ENCODE data around the gene CBLC. TPM values are rescaled to one million over a fixed set of nuclear protein-coding genes. Genes with fewer than 3 reads are reported as not detected.
A peak's percentile ranks its signal among the peaks of the same experiment; 100 is the strongest.

Gene CBLC
- total and polyA plus RNA-seq, 2 donors (not counting 1 experiment from before 2014, with no cell fraction given), result not detected

DNA sequence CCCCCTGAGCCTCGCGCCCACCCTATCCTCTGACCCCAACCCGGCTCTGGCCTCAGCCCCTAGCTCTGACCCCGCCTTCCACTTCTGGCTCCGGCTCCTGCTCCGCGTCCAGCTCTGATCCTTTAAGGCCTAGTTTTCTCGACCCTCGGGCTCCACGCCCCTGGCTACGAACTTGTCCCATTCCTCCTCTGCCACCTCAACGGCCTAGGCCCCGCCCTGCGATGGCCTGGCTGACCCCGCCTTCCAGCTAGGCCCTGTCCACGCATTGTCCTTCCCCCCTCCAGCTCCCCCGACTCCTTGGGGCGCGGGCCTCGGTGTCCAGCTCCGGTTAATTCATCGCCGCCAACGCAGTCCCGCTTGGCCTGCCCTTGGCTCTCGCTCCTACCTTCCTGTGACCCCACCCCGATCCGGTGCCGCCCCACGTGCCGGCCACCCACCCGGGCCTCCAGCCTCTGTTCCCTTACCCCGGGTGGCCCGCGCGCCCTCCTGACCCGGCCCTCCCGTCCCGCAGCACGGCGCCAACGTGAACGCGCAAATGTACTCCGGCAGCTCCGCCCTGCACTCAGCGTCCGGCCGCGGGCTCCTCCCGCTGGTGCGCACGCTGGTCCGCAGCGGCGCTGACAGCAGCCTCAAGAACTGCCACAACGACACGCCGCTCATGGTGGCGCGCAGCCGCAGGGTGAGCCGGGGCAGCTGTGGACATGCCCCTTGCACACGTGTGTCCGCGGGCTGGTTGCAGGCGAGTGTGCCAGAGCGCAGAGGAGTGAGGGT is 19.8 kb upstream of the CBLC start:
- Histone ChIP-seq H3K9me3 (ENCODE audit: control extremely low read depth in 1 of 3, control insufficient read depth in 2 of 3, insufficient read depth in 1 of 3, low read length in 2 of 3) (no peaks in the 10 kb centered on the region), H3K9ac (ENCODE audit: low read length) (no peak overlapping the region), H3K36me3 (replicated peaks in 1 of 2; ENCODE audit: control extremely low read depth in 1 of 2, control insufficient read depth in 1 of 2, extremely low read depth in 1 of 2, insufficient read depth in 2 of 2, low read length in 1 of 2) (peaks cover 2 to 22% of the 10 kb centered on the region in 2 experiments), H3K4me1 (ENCODE audit: control insufficient read depth in 2 of 2, insufficient read depth in 2 of 2, low read length in 2 of 2) (peaks cover 17 to 27% of the 10 kb centered on the region in 2 donors), H3K4me3 (ENCODE audit: control extremely low read depth in 1 of 5, extremely low read depth in 1 of 5, insufficient read depth in 1 of 5, low read depth in 2 of 5, low read length in 4 of 5) (no peak overlapping the region), H3K27ac (ENCODE audit: low read length in 2 of 2) (no peak overlapping the region), H4K20me1 (ENCODE audit: control insufficient read depth, insufficient read depth, low read length, poor library complexity, severe bottlenecking) (peaks cover 8% of the 10 kb centered on the region), H3K27me3 (replicated peaks in 1 of 4; ENCODE audit: control extremely low read depth in 1 of 4, control insufficient read depth in 3 of 4, insufficient read depth in 4 of 4, low read length in 3 of 4) (no peaks in the 10 kb centered on the region), H3K79me2 (ENCODE audit: control insufficient read depth, insufficient read depth, low read length) (peaks cover 8% of the 10 kb centered on the region), H2AFZ (ENCODE audit: insufficient read depth, low read depth, low read length, poor library complexity, severe bottlenecking) (no peak overlapping the region), H3K4me2 (replicated peaks; ENCODE audit: low read depth, low read length, poor library complexity, severe bottlenecking) (no peak overlapping the region)
- Mint-ChIP-seq H3K27ac (peak overlapping the region; percentile 32), H3K4me3 (no peak overlapping the region), H3K27me3 (no peaks in the 10 kb centered on the region), H3K9me3 (ENCODE audit: insufficient read depth) (no peaks in the 10 kb centered on the region), H3K4me1 (peaks cover 33% of the 10 kb centered on the region)
- no peak for TF ChIP-seq EZH2 (IDR thresholded peaks at IDR 0.05; ENCODE audit: borderline replicate concordance, insufficient read depth, low read depth, low read length, poor library complexity, severe bottlenecking)
- TF ChIP-seq, protein P1, sequence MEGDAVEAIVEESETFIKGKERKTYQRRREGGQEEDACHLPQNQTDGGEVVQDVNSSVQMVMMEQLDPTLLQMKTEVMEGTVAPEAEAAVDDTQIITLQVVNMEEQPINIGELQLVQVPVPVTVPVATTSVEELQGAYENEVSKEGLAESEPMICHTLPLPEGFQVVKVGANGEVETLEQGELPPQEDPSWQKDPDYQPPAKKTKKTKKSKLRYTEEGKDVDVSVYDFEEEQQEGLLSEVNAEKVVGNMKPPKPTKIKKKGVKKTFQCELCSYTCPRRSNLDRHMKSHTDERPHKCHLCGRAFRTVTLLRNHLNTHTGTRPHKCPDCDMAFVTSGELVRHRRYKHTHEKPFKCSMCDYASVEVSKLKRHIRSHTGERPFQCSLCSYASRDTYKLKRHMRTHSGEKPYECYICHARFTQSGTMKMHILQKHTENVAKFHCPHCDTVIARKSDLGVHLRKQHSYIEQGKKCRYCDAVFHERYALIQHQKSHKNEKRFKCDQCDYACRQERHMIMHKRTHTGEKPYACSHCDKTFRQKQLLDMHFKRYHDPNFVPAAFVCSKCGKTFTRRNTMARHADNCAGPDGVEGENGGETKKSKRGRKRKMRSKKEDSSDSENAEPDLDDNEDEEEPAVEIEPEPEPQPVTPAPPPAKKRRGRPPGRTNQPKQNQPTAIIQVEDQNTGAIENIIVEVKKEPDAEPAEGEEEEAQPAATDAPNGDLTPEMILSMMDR (IDR thresholded peaks at IDR 0.05), result no peak
- no peak for ATAC-seq (ENCODE audit: low read depth)
- WGBS (ENCODE audit: insufficient coverage), result 98% methylated on average over 67 of the region's 68 CpGs
- ChIA-PET CTCF (interaction anchor here (2.4 kb wide), 1 partner anchor 34 kb away, joined by 6 read pairs; no protein-coding TSS in a partner anchor), POLR2A (no interaction called here)
- DNase-seq, result no peak
- intact Hi-C loops (cut with micrococcal nuclease), result no loop called here

GRCh38 chr19:44758596-44758995 is 19.1 kb upstream of the CBLC start:
- intact Hi-C loops (cut with micrococcal nuclease), result no loop called here
- H3K9me3 ChIP-seq (ENCODE audit: control extremely low read depth in 1 of 3, control insufficient read depth in 2 of 3, insufficient read depth in 1 of 3, low read length in 2 of 3), result no peaks in the 10 kb centered on the region
- peaks cover 2 to 22% of the 10 kb centered on the region in 2 experiments for H3K36me3 ChIP-seq (replicated peaks in 1 of 2; ENCODE audit: control extremely low read depth in 1 of 2, control insufficient read depth in 1 of 2, extremely low read depth in 1 of 2, insufficient read depth in 2 of 2, low read length in 1 of 2)
- TF ChIP-seq EZH2 (IDR thresholded peaks at IDR 0.05; ENCODE audit: borderline replicate concordance, insufficient read depth, low read depth, low read length, poor library complexity, severe bottlenecking), result no peak
- TF ChIP-seq, protein P1 (IDR thresholded peaks at IDR 0.05), result no peak
- no peaks in the 10 kb centered on the region for H3K27me3 ChIP-seq (replicated peaks in 1 of 4; ENCODE audit: control extremely low read depth in 1 of 4, control insufficient read depth in 3 of 4, insufficient read depth in 4 of 4, low read length in 3 of 4)
- ChIA-PET CTCF (interaction anchor here (2.4 kb wide), 1 partner anchor 35 kb away, joined by 6 read pairs; no protein-coding TSS in a partner anchor), POLR2A (no interaction called here)
- H3K27ac Mint-ChIP-seq, result peak overlapping the region; percentile 32
- no peak overlapping the region for H3K4me2 ChIP-seq (replicated peaks; ENCODE audit: low read depth, low read length, poor library complexity, severe bottlenecking)
- no peak overlapping the region for H3K4me3 Mint-ChIP-seq
- H3K9me3 Mint-ChIP-seq (ENCODE audit: insufficient read depth), result no peaks in the 10 kb centered on the region
- 93% methylated on average over 9 of the region's 9 CpGs for WGBS (ENCODE audit: insufficient coverage)
- H3K4me1 Mint-ChIP-seq, result peaks cover 28% of the 10 kb centered on the region
- peaks cover 8% of the 10 kb centered on the region for H3K79me2 ChIP-seq (ENCODE audit: control insufficient read depth, insufficient read depth, low read length)
- H3K27ac ChIP-seq (ENCODE audit: low read length in 2 of 2), result no peak overlapping the region
- H3K4me3 ChIP-seq (ENCODE audit: control extremely low read depth in 1 of 5, extremely low read depth in 1 of 5, insufficient read depth in 1 of 5, low read depth in 2 of 5, low read length in 4 of 5), result no peak overlapping the region
- H2AFZ ChIP-seq (ENCODE audit: insufficient read depth, low read depth, low read length, poor library complexity, severe bottlenecking), result no peak overlapping the region
- no peak for ATAC-seq (ENCODE audit: low read depth)
- H3K4me1 ChIP-seq (ENCODE audit: control insufficient read depth in 2 of 2, insufficient read depth in 2 of 2, low read length in 2 of 2), result peaks cover 14 to 24% of the 10 kb centered on the region in 2 donors
- H4K20me1 ChIP-seq (ENCODE audit: control insufficient read depth, insufficient read depth, low read length, poor library complexity, severe bottlenecking), result peaks cover 8% of the 10 kb centered on the region
- no peak for DNase-seq
- H3K9ac ChIP-seq (ENCODE audit: low read length), result no peak overlapping the region
- H3K27me3 Mint-ChIP-seq, result no peaks in the 10 kb centered on the region

Data from B cell (primary cell).